Measurements from ENCODE around the gene GBX1. TPM values are rescaled to one million over a fixed set of nuclear protein-coding genes. Genes with fewer than 3 reads are reported as not detected.
A peak's percentile ranks its signal among the peaks of the same experiment; 100 is the strongest.

GBX1 gene
- total and polyA plus RNA-seq, 11 donors: 0.27 to 0.52 (median 0.34) TPM; not detected in 5

DNA sequence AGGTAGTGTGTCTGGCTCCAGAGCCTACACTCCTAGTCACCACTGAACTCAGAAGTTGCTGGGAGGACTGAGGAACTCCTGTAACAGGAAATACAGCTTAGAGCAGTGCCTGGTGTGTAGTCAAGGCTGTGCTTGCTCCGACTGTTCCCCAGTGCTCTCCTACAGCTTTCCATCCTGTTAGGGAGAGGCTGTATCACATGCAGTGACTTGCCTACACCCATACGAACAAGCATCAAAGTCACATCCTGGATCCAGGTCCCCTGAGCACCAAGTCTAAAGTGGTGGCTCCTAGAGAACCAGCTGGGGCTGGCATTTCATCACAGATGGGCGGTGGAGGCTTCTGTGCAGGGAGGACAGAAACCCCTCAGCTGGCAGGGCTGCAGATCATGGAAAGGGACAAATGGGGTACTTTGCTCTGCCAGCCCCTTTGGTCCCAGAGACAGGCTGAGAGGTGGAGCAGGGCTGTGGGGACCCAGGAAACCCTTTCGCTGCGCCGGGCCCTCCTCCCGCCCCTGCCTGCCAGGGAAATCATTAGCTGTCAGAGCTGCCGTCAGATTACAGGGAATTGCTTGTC is 11.9 kb upstream of the GBX1 start:
- ATAC-seq (no peak), DNase-seq (peak in 1 of 5 donors; percentile 39)
- H3K27ac ChIP-seq: no peak overlapping the region
- H3K4me3 ChIP-seq: no peak overlapping the region
- H3K27me3 ChIP-seq: peaks cover 0 to 22% (median 0%) of the 10 kb centered on the region in 9 donors
- H3K4me1 ChIP-seq: peaks cover 0 to 9% (median 0%) of the 10 kb centered on the region in 12 donors
- 72 to 85% (median 77%) methylated on average over 8 of the region's 8 CpGs for WGBS, 4 donors
- H3K36me3 ChIP-seq: peaks cover 0 to 7% (median 0%) of the 10 kb centered on the region in 9 donors
- intact Hi-C loops (cut with DNase I): loop anchor here in 3 of 10 donors (10.0 kb wide), 2 partner anchors 125 to 285 kb away; no protein-coding TSS in a partner anchor
- TF ChIP-seq, protein P1, sequence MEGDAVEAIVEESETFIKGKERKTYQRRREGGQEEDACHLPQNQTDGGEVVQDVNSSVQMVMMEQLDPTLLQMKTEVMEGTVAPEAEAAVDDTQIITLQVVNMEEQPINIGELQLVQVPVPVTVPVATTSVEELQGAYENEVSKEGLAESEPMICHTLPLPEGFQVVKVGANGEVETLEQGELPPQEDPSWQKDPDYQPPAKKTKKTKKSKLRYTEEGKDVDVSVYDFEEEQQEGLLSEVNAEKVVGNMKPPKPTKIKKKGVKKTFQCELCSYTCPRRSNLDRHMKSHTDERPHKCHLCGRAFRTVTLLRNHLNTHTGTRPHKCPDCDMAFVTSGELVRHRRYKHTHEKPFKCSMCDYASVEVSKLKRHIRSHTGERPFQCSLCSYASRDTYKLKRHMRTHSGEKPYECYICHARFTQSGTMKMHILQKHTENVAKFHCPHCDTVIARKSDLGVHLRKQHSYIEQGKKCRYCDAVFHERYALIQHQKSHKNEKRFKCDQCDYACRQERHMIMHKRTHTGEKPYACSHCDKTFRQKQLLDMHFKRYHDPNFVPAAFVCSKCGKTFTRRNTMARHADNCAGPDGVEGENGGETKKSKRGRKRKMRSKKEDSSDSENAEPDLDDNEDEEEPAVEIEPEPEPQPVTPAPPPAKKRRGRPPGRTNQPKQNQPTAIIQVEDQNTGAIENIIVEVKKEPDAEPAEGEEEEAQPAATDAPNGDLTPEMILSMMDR (IDR thresholded peaks at IDR 0.05): no peak
- no peak for TF ChIP-seq POLR2A (IDR thresholded peaks at IDR 0.05)
- H3K9me3 ChIP-seq: no peaks in the 10 kb centered on the region

- DNase-seq: no peak
- H3K27ac ChIP-seq: no peak overlapping the region
- H3K27me3 ChIP-seq: peaks cover 0 to 22% (median 0%) of the 10 kb centered on the region in 9 donors
- WGBS, 4 donors: 67 to 75% (median 70%) methylated on average over 2 of the region's 2 CpGs
- H3K4me3 ChIP-seq: no peak overlapping the region
- H3K9me3 ChIP-seq: no peaks in the 10 kb centered on the region
- H3K36me3 ChIP-seq: peaks cover 0 to 7% (median 0%) of the 10 kb centered on the region in 9 donors
- no peak for ATAC-seq
- TF ChIP-seq, protein P1 (IDR thresholded peaks at IDR 0.05): no peak
- no peak for TF ChIP-seq POLR2A (IDR thresholded peaks at IDR 0.05)
- intact Hi-C loops (cut with DNase I): loop anchor here in 3 of 10 donors (10.0 kb wide), 2 partner anchors 126 to 284 kb away; no protein-coding TSS in a partner anchor
- peaks cover 0 to 9% (median 0%) of the 10 kb centered on the region in 12 donors for H3K4me1 ChIP-seq
Observed at GRCh38 chr7:151178831-151179230, 11.3 kb upstream of the GBX1 start.

DNA sequence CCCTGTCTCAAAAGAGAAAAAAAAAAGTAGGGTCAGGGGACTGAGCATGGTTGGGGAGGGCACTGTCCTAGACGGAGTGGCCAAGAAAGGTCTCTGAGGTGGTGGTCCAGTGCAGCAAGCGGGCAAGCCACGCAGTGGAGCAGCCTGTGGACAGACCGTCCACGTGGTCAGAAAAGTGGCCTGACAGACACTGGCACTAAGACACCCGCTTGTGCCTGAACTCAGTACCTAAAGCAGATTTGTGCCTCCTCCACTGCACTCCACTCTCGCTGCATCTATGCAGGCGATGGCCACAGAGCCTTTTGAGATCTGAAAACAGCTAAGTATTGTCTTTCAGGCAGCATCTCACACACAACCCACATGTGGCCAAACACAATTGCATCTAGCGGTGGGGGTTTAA is 10.7 kb upstream of the GBX1 start:
- H3K9me3 ChIP-seq: no peaks in the 10 kb centered on the region
- intact Hi-C loops (cut with DNase I): loop anchor here in 3 of 10 donors (10.0 kb wide), 2 partner anchors 127 to 283 kb away; no protein-coding TSS in a partner anchor
- peaks cover 0 to 26% (median 0%) of the 10 kb centered on the region in 9 donors for H3K27me3 ChIP-seq
- H3K4me3 ChIP-seq: no peak overlapping the region
- no peak for DNase-seq
- no peak overlapping the region for H3K27ac ChIP-seq
- ATAC-seq: no peak
- WGBS, 4 donors: 84 to 92% (median 86%) methylated on average over 9 of the region's 9 CpGs
- TF ChIP-seq POLR2A (IDR thresholded peaks at IDR 0.05): no peak
- TF ChIP-seq, protein P1 (IDR thresholded peaks at IDR 0.05): no peak
- peaks cover 0 to 7% (median 0%) of the 10 kb centered on the region in 9 donors for H3K36me3 ChIP-seq
- H3K4me1 ChIP-seq: peaks cover 0 to 9% (median 0%) of the 10 kb centered on the region in 12 donors

GRCh38 chr7:151177310-151177709 is 9.8 kb upstream of the GBX1 start:
- intact Hi-C loops (cut with DNase I): loop anchor here in 3 of 10 donors (10.0 kb wide), 2 partner anchors 127 to 283 kb away; no protein-coding TSS in a partner anchor
- no peak for DNase-seq
- H3K4me3 ChIP-seq: no peak overlapping the region
- no peak overlapping the region for H3K27ac ChIP-seq
- peaks cover 0 to 30% (median 0%) of the 10 kb centered on the region in 9 donors for H3K27me3 ChIP-seq
- H3K36me3 ChIP-seq: peaks cover 0 to 7% (median 0%) of the 10 kb centered on the region in 9 donors
- no peak for ATAC-seq
- no peak for TF ChIP-seq POLR2A (IDR thresholded peaks at IDR 0.05)
- TF ChIP-seq, protein P1 (IDR thresholded peaks at IDR 0.05): no peak
- H3K4me1 ChIP-seq: peaks cover 0 to 7% (median 0%) of the 10 kb centered on the region in 12 donors
- H3K9me3 ChIP-seq: no peaks in the 10 kb centered on the region
- 91 to 100% (median 94%) methylated on average over 1 of the region's 1 CpG; no CpG with 5 or more reads in 1 of the 4 donors for WGBS, 4 donors

All from heart left ventricle (tissue), 16 donors.